K562 (cell line): ENCODE data around the gene LPCAT1.

Source experiments
- BRCA1 ChIP-seq, 2 experiments: fragments of 450-650 bp in 1 of 2; sonication (generic) in 1 of 2; formaldehyde crosslinking in 1 of 2; IDR thresholded peaks; 2 replicates each; pipeline versions ENCODE4 v1.5.0 to v1.6.1; 2017 to 2020; ENCODE audit warnings: mild to moderate bottlenecking in 1 of 2, missing genetic modification reagents in 1 of 2
- CHD1 ChIP-seq: fragments of 200-600 bp; sonication (generic); IDR thresholded peaks from one replicate; pipeline ENCODE4 v1.6.1; 2012; ENCODE audit warnings: mild to moderate bottlenecking, moderate library complexity, low read length, inconsistent platforms
- EGR1 ChIP-seq: fragments of 450-650 bp; conservative IDR thresholded peaks from 2 replicates; pipeline ENCODE4 v1.6.1; 2017; ENCODE audit warnings: mild to moderate bottlenecking
- FOXK2 ChIP-seq, 2 experiments: fragments of 450-650 bp; IDR thresholded peaks in 1 of 2; conservative IDR thresholded peaks in 1 of 2; 2 replicates each; pipeline ENCODE4 v1.6.1; 2016; ENCODE audit warnings: low read depth in 2 of 2, mild to moderate bottlenecking in 1 of 2
- FOXM1 ChIP-seq, 2 experiments: fragments of 450-650 bp in 1 of 2; sonication (generic) in 1 of 2; formaldehyde crosslinking in 1 of 2; IDR thresholded peaks; 2 replicates each; pipeline versions ENCODE4 v1.6.1 to v1.9.0; 2017 to 2022; ENCODE audit warnings: low read depth in 2 of 2, mild to moderate bottlenecking in 2 of 2, missing genetic modification reagents in 1 of 2, moderate library complexity in 1 of 2
- GABPA ChIP-seq: fragments of 200-800 bp; sonication (Bioruptor generic); conservative IDR thresholded peaks from 2 replicates; pipeline ENCODE4 v1.6.1; 2016; ENCODE audit warnings: low read depth, missing genetic modification characterization, missing compliant biosample characterization
- NCOR1 ChIP-seq: fragments of 450-650 bp; IDR thresholded peaks from 2 replicates; pipeline ENCODE4 v1.6.1; 2016; ENCODE audit warnings: mild to moderate bottlenecking, moderate library complexity
- POLR2A ChIP-seq: fragments of 450-650 bp; conservative IDR thresholded peaks from 2 replicates; pipeline ENCODE4 v1.6.1; 2016
- TAF1 ChIP-seq: IDR thresholded peaks from 2 replicates; pipeline ENCODE4 v1.6.1; 2011; ENCODE audit warnings: mild to moderate bottlenecking, low read length, moderate library complexity; ENCODE audit not compliant: insufficient read depth, control insufficient read depth, severe bottlenecking; ENCODE audit errors: extremely low read depth
- ZNF57 ChIP-seq: fragments of 450-650 bp; formaldehyde crosslinking; IDR thresholded peaks from 2 replicates; pipeline ENCODE4 v1.4.0; 2020; ENCODE audit warnings: mild to moderate bottlenecking, moderate library complexity
- TF ChIP-seq, protein P1 (sequence below), 3 experiments: IDR thresholded peaks in 2 of 3; conservative IDR thresholded peaks in 1 of 3; 2 replicates each; pipeline ENCODE4 v1.5.1; 2011 to 2012; ENCODE audit warnings: low read length in 3 of 3, mild to moderate bottlenecking in 3 of 3, control low read depth in 2 of 3, improper control_type of control experiment in 1 of 3, inconsistent platforms in 1 of 3, low read depth in 1 of 3, mixed read lengths in 1 of 3, moderate library complexity in 1 of 3; ENCODE audit not compliant: insufficient read depth in 2 of 3
- TF ChIP-seq, protein P2 (sequence below): sonication (generic); formaldehyde crosslinking; IDR thresholded peaks from 2 replicates; pipeline ENCODE4 v1.9.0; 2022; ENCODE audit warnings: mild to moderate bottlenecking, missing genetic modification reagents

DNA sequence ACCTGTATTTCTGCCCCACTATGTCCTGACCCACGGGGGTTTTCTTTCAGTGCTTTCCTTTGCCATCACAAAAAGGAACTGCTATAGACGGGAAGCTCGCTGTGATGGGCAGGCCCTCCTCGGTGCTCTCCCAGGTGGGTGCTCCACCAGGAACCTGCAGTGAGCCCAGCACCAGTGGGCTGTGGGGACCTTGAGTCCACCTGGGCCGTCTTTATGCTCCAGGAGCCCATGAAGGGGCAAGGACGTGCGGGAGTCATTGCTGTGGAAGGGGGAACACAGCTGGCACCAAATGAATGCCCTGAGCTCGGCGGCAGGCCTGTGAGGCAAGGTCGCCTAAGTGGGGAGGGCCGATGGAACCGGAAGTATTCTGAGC is 41.8 kb downstream of the LPCAT1 start:
- TF ChIP-seq NCOR1 (no peak), BRCA1 (IDR thresholded peaks at IDR 0.05) (no peak), BRCA1 (CRISPR knock-in tag; IDR thresholded peaks at IDR 0.05) (no peak), FOXK2 (conservative IDR thresholded peaks at IDR 0.05 in 1 of 2, IDR thresholded peaks at IDR 0.05 in 1 of 2; ENCODE audit: low read depth in 2 of 2) (no peak), TAF1 (no peak), FOXM1 (IDR thresholded peaks at IDR 0.05; ENCODE audit: low read depth) (no peak), FOXM1 (CRISPR knock-in tag; IDR thresholded peaks at IDR 0.05; ENCODE audit: low read depth) (no peak), EGR1 (no peak), CHD1 (no peak), POLR2A (no peak), GABPA (tag) (no peak), ZNF57 (CRISPR knock-in tag) (no peak)
- TF ChIP-seq, protein P1, sequence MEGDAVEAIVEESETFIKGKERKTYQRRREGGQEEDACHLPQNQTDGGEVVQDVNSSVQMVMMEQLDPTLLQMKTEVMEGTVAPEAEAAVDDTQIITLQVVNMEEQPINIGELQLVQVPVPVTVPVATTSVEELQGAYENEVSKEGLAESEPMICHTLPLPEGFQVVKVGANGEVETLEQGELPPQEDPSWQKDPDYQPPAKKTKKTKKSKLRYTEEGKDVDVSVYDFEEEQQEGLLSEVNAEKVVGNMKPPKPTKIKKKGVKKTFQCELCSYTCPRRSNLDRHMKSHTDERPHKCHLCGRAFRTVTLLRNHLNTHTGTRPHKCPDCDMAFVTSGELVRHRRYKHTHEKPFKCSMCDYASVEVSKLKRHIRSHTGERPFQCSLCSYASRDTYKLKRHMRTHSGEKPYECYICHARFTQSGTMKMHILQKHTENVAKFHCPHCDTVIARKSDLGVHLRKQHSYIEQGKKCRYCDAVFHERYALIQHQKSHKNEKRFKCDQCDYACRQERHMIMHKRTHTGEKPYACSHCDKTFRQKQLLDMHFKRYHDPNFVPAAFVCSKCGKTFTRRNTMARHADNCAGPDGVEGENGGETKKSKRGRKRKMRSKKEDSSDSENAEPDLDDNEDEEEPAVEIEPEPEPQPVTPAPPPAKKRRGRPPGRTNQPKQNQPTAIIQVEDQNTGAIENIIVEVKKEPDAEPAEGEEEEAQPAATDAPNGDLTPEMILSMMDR (IDR thresholded peaks at IDR 0.05 in 2 of 3, conservative IDR thresholded peaks at IDR 0.05 in 1 of 3; ENCODE audit: insufficient read depth in 2 of 3, low read depth in 1 of 3, low read length in 3 of 3) = no peak
- TF ChIP-seq, protein P2, sequence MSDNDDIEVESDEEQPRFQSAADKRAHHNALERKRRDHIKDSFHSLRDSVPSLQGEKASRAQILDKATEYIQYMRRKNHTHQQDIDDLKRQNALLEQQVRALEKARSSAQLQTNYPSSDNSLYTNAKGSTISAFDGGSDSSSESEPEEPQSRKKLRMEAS = no peak
